Measurements from ENCODE around the gene PHLDB1.

The PHLDB1 gene

GRCh38 chr11:118689503-118689851 is 82.1 kb downstream of the PHLDB1 start:
- DNase-seq: no peak

DNA sequence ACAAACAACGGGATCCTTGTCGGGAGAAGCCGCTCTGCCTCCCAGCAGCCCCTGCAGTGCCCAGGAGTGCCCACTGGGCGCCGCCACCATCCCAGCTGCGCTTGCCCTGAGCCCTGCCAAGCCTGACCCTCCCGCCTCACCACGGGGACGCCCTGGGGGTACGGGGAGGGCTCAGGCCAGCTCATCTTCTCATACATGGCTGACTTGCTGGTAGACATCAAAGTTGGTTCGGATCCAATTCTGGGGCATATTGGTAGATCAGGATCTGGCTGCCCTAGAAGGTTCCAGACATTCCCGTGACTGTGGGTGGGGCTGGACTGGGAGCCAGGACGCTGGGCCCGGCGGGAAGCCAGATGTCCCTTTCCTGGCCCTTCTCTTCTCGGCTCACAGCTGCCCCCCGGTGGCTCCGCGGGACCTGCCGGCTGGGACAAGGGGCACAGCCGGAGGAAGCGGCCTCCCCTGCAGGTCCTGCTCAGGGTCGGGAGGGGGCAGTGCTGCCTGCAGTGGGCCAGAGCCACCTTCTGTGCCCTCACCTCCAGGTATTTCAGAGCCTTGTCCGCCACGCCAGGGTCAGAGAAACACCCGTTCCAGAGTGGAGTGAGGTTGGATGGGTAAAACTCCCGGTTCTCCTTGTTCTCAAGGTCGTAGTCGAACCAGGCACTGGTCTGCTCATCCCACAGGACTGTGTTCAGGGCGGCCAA is 82.6 kb downstream of the PHLDB1 start:
- DNase-seq: peak; percentile 89 to 94

DNA sequence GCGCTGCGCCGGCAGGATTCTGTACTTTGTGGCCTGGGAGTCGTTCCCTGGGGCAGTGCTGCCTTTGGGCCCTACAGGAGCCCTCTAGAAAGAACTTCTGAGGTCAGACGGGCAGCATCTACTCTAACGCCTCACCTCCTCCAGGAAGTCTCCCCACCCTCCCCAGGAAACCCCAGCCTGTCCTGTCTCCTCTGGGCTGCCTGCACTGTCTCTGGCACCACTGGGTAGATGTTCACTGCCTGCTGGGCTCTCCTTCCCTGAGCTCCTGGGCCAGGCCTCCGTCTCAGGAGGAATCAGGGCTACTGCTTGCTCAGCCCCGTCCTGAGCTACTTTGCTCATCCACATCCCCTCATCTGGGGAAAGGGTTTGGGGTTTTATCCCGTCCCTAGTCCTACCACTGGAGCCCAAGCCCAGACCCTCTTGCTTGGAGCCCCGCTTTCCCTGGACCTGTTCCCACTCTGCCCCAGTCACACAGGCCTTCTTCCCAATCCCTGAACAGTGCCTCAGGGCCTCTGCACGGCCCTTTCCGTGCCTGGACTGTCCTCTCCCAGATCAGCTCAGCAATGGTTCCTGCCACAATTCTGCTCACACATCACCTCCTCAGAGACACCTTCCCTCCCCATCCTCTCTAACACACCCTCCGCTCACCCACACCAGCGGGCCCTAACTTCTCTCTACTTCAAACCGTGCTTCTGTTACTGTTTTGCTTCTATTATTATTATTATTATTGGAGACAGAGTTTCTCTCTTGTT is 83.3 kb downstream of the PHLDB1 start:
- DNase-seq: no peak

DNA sequence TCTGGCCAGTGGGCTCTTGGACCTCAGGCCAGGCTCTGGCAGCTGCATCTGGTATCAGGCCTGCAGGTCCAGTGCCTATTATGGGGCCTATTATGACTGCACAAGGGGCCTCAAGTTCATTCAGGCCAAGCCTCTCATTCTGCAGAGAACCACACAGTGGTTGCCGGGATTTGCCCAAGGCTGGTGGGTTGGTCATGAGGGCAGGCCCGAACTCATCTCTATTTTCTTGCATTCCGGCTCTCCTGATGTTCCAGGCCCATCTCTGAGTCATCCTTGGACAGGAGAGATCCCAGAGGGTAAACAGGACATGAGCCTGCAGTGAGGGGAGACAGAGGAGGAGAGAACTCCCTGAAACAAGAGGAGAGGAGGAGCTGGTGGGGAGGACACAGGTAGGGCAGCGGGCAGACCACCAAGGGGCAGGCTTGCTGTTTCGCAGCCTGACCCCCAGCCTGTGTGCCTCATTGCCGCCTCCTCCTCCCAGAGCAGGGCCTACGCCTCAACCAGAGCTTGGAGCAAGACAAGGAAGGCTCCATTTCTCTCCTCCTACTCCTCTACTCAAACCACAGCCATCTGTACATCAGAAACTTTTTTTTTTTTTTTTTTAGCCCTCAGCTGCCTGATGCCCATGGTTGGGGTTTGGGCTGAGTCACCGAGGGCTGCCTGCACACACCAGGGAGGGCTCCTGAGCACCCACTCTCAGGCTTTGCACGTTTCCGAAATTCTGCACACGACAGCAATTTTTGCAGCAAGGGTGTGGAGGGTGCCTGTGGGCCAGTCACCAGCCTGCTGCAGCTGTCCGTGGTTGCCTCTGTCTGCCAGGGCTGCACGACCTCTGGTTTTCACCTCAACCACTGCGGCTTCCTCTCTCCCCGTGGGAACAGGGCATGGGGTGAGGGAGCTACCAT is 84.8 kb downstream of the PHLDB1 start:
- no peak for DNase-seq

DNA sequence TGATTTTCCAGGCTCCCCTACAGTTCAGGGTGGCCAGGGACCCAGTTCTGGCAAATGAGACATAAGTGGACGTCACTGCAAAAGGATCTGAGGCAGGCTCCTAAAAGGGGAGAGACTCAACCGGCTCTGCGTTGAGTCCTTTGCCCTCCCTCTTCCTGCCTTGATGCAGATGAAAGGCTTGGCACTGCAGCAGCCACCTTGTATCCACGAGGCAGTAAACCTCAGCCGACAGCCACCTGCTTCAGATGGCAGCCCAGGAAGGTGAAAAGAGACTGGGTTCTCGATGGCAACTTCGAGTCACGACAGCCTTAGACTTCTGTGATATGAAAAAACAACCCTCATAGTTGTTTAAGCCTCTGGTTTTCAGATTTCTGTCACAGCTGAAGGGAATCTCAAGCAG is 86.8 kb downstream of the PHLDB1 start:
- no peak for DNase-seq

DNA sequence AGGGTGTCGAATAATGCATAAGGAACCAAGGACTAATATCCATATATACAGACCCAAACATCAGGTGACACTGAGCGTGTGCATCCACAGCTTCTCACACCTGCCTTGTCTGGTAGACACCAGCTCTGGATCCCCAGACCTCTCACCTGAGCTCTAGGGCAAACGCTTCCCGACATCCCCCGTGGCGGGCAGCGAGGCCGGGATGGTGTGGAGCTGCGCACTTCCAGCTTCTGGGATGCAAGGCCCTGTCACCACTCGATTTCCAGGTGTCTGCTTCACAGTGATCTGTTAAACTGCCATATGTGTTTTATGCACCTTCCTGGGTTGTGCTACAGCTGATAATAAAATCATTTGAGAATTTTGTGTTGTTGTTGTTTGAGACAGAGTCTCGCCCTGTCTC is 87.4 kb downstream of the PHLDB1 start:
- DNase-seq: no peak

- no peak for DNase-seq
These were observed 89.3 kb downstream of the PHLDB1 start for GRCh38 chr11:118696673-118697226.

GRCh38 chr11:118697346-118697745 is 89.9 kb downstream of the PHLDB1 start:
- DNase-seq: no peak

GRCh38 chr11:118699506-118700220 is 92.2 kb downstream of the PHLDB1 start:
- no peak for DNase-seq

- no peak for DNase-seq
These were observed 96.2 kb downstream of the PHLDB1 start for GRCh38 chr11:118703563-118704106.

- no peak for DNase-seq
These were observed 97.8 kb downstream of the PHLDB1 start for GRCh38 chr11:118705111-118705741.

DNA sequence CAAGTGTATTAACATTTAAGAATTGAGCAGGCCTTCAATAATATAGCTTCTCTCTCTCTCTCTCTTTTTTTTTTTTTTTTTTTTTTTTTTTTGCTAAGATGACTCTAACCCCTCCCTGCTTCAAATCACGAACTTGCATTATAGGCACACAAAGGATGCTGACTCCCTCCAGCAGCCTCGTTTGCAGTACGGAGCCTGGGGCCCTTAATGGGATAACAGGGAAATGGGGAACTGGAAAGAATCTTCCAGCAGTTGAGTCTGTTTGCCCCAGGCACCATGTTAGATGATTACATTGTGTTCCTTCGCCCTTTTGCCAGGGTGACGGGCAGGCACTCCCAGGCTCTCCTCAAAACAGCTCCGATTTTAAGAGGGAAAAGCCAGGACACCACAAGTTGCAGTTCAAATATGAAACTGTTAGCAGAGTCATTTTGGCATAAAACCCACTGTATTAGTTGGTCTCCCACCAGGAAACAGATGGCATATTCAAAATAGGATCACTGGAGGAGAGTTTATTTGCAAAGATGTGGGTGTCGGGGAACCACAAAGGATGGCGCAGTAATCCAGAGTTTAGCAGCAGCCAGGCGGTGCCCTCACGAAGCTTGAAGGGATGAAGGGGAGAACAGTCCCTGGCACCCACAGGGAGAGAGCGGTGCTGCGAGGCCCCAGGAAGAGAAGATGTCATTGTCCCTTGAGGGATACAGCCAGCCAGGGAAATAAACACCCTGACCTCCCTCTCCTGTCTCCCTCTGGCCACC is 98.6 kb downstream of the PHLDB1 start:
- no peak for DNase-seq

DNA sequence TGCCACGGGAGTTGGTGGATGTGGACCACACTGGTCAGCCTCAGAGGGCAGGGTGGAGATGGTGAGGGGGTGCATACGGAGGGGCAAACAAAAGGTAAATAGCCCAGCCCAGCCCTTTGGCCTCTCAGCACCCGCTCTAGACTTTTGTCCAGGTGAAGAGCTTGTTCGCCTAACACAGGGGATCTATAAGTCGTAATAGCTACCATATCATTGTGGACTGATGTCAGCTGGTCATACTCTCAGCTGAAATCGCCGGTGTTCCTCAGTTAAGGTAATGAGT is 99.1 kb downstream of the PHLDB1 start:
- no peak for DNase-seq
